WTC11 (cell line): ENCODE results near the gene PCDHGB4. TPM values are rescaled to one million over a fixed set of nuclear protein-coding genes. Genes with fewer than 3 reads are reported as not detected.
A peak's percentile ranks its signal among the peaks of the same experiment; 100 is the strongest.

Experiments
- ATAC-seq: fragments of 200-7000 bp; cut with Tn5 transposase; 2 replicates; pipeline ENCODE4 v1.10.0; 2021; ENCODE audit warnings: mild to moderate bottlenecking, moderate library complexity
- CTCF ChIA-PET: fragments of 300-600 bp; sonication (Branson Sonifier 250); formaldehyde crosslinking; loops from one replicate; lab custom pipeline; 2021; ENCODE audit warnings: antibody characterized with exemption; lab: Charles Lee
- POLR2A ChIA-PET: fragments of 350-600 bp; sonication (Branson Sonifier 250); formaldehyde crosslinking; loops from one replicate; lab custom pipeline; 2021; ENCODE audit warnings: antibody characterized with exemption; lab: Charles Lee
- DNase-seq: peaks from one replicate; pipeline ENCODE4 v3.0.0; 2021; ENCODE audit warnings: low spot score
- H3K27ac Mint-ChIP-seq: 2 replicates; pipeline ENCODE4 v1.8.0; 2021; ENCODE audit warnings: mixed read lengths
- H3K27me3 Mint-ChIP-seq: 2 replicates; pipeline ENCODE4 v1.8.0; 2021; ENCODE audit warnings: low read depth, mild to moderate bottlenecking, moderate library complexity, mixed read lengths
- H3K36me3 Mint-ChIP-seq: 2 replicates; pipeline ENCODE4 v1.8.0; 2021; ENCODE audit warnings: mixed read lengths
- H3K4me1 Mint-ChIP-seq: 2 replicates; pipeline ENCODE4 v1.8.0; 2022; ENCODE audit warnings: mixed read lengths
- H3K4me3 Mint-ChIP-seq: 2 replicates; pipeline ENCODE4 v1.8.0; 2021; ENCODE audit warnings: mild to moderate bottlenecking, moderate library complexity, mixed read lengths
- H3K9me3 Mint-ChIP-seq: 2 replicates; pipeline ENCODE4 v1.8.0; 2021; ENCODE audit warnings: mixed read lengths
- CTCF ChIP-seq: fragments of 200-600 bp; IDR thresholded peaks from 2 replicates; pipeline ENCODE4 v1.8.0; 2022; ENCODE audit warnings: antibody characterized with exemption
- E2F5 ChIP-seq: sonication (generic); formaldehyde crosslinking; IDR thresholded peaks from 2 replicates; pipeline ENCODE4 v1.8.1; 2022; ENCODE audit warnings: mild to moderate bottlenecking, moderate library complexity, missing genetic modification reagents
- GTF2I ChIP-seq: fragments of 250-450 bp; sonication (Bioruptor Pico); conservative IDR thresholded peaks from 2 replicates; pipeline ENCODE4 v1.4.0; 2021; ENCODE audit warnings: mild to moderate bottlenecking
- HMGA2 ChIP-seq: fragments of 250-450 bp; sonication (Bioruptor Pico); IDR thresholded peaks from 2 replicates; pipeline ENCODE4 v1.4.0; 2021; ENCODE audit warnings: mild to moderate bottlenecking, moderate library complexity
- NFE2L1 ChIP-seq: sonication (generic); formaldehyde crosslinking; IDR thresholded peaks from 2 replicates; pipeline ENCODE4 v1.8.1; 2023; ENCODE audit warnings: missing genetic modification reagents
- NR1H2 ChIP-seq: sonication (generic); formaldehyde crosslinking; IDR thresholded peaks from 2 replicates; pipeline ENCODE4 v1.9.0; 2021; ENCODE audit warnings: mild to moderate bottlenecking, moderate library complexity, missing genetic modification reagents
- SP1 ChIP-seq: sonication (generic); formaldehyde crosslinking; conservative IDR thresholded peaks from 2 replicates; pipeline ENCODE4 v1.8.1; 2022; ENCODE audit warnings: missing genetic modification reagents
- TCF7 ChIP-seq: sonication (generic); formaldehyde crosslinking; IDR thresholded peaks from 2 replicates; pipeline ENCODE4 v1.8.0; 2022; ENCODE audit warnings: mild to moderate bottlenecking, low read depth, missing genetic modification reagents, moderate library complexity
- TEAD1 ChIP-seq: sonication (generic); formaldehyde crosslinking; IDR thresholded peaks from 2 replicates; pipeline ENCODE4 v1.8.0; 2022; ENCODE audit warnings: mild to moderate bottlenecking, missing genetic modification reagents
- ZBTB43 ChIP-seq: sonication (generic); formaldehyde crosslinking; IDR thresholded peaks from 2 replicates; pipeline ENCODE4 v1.8.1; 2023; ENCODE audit warnings: mild to moderate bottlenecking, missing genetic modification reagents
- ZNF219 ChIP-seq: sonication (generic); formaldehyde crosslinking; IDR thresholded peaks from 2 replicates; pipeline ENCODE4 v1.8.0; 2023; ENCODE audit warnings: missing genetic modification reagents, mild to moderate bottlenecking, borderline replicate concordance
- ZNF425 ChIP-seq: fragments of 250-450 bp; sonication (Bioruptor Pico); conservative IDR thresholded peaks from 2 replicates; pipeline ENCODE4 v1.9.0; 2021; ENCODE audit warnings: mild to moderate bottlenecking
- ZSCAN18 ChIP-seq: fragments of 250-450 bp; sonication (Bioruptor Pico); IDR thresholded peaks from 2 replicates; pipeline ENCODE4 v2.1.2; 2022; ENCODE audit warnings: mild to moderate bottlenecking, moderate library complexity
- total RNA-seq: library from RNA; stranded (reverse); gene quantifications from 3 replicates; pipeline ENCODE4 v1.2.3, GENCODE V29; 2021

Gene PCDHGB4
- total RNA-seq, 1 experiment from 2014 or later = 9.1 TPM

- peaks cover 2% of the 10 kb centered on the region for H3K4me1 Mint-ChIP-seq
- no peak for TF ChIP-seq ZNF425 (CRISPR knock-in tag)
- TF ChIP-seq CTCF = peak; percentile 50
- 0 out of 2 replicates have a peak, but pooled peaks have one; percentile 25 for TF ChIP-seq SP1 (CRISPR knock-in tag)
- peak within 1 kb of the TSS; percentile 72 for H3K4me3 Mint-ChIP-seq
- ChIA-PET POLR2A (interaction anchor here (0.6 kb wide), 1 partner anchor 286 kb away, joined by 3 read pairs; no protein-coding TSS in a partner anchor), CTCF (interaction anchor here (0.7 to 3.7 kb wide), 45 partner anchors 8 to 269 kb away, joined by 3 to 27 read pairs (median 6); partner anchors contain the start of genes DIAPH1, PCDHB10, PCDHB11 and PCDHB13)
- H3K27me3 Mint-ChIP-seq = peaks cover 3% of the 10 kb centered on the region
- peak; percentile 96 for ATAC-seq
- H3K9me3 Mint-ChIP-seq = peaks cover 52% of the 10 kb centered on the region
- peak within 1 kb of the TSS; percentile 47; the same call in 1 of the 2 replicates for H3K27ac Mint-ChIP-seq
- DNase-seq = peak; percentile 86
- peaks cover 54% of the 10 kb centered on the region for H3K36me3 Mint-ChIP-seq
These were observed 37.4 kb upstream of the PCDHGB4 start, which contains the start of gene PCDHGB1 for GRCh38 chr5:141349917-141350619. Gene PCDHGB1, plus strand, starts transcription at chr5:141350099. Its CDS starts 162 bp downstream, at chr5:141350261.

- no peak for TF ChIP-seq ZSCAN18 (CRISPR knock-in tag)
- no peak for TF ChIP-seq CTCF
- TF ChIP-seq GTF2I (CRISPR knock-in tag) = no peak
- TF ChIP-seq E2F5 = no peak
- no peak for TF ChIP-seq TCF7 (CRISPR knock-in tag)
- TF ChIP-seq TEAD1 (CRISPR knock-in tag) = no peak
- TF ChIP-seq NFE2L1 = no peak
- TF ChIP-seq NR1H2 (CRISPR knock-in tag) = no peak
- no peak for TF ChIP-seq ZNF219 (CRISPR knock-in tag)
- TF ChIP-seq ZBTB43 = no peak
- no peak for TF ChIP-seq HMGA2
- H3K27me3 Mint-ChIP-seq = peaks cover 8% of the 10 kb centered on the region
- CTCF ChIA-PET = interaction anchor here (0.8 to 3.7 kb wide), 6 partner anchors 8 to 206 kb away, joined by 3 to 27 read pairs (median 12); partner anchors contain the start of genes PCDHB14, PCDHB15, PCDHGA10 and PCDHGB2
- POLR2A ChIA-PET = no interaction called here
- peaks cover 56% of the 10 kb centered on the region for H3K36me3 Mint-ChIP-seq
- no peak for DNase-seq
- peaks cover 55% of the 10 kb centered on the region for H3K9me3 Mint-ChIP-seq
- peaks cover 2% of the 10 kb centered on the region for H3K4me1 Mint-ChIP-seq
- no peak overlapping the region for H3K4me3 Mint-ChIP-seq
- no peak overlapping the region for H3K27ac Mint-ChIP-seq
- ATAC-seq = no peak
These were observed 35.9 kb upstream of the PCDHGB4 start for GRCh38 chr5:141351591-141351990.
